GM19328 (cell line): ENCODE results near the gene VWF.

Source experiments
- ATAC-seq: cut with Tn5 transposase; IDR thresholded peaks from one replicate; pipeline ENCODE4 v1.9.1; 2021; ENCODE audit warnings: mild to moderate bottlenecking, moderate library complexity; ENCODE audit not compliant: unreplicated experiment

VWF gene

GRCh38 chr12:5916785-5917290 is 207.6 kb downstream of the VWF start:
- no peak for ATAC-seq

DNA sequence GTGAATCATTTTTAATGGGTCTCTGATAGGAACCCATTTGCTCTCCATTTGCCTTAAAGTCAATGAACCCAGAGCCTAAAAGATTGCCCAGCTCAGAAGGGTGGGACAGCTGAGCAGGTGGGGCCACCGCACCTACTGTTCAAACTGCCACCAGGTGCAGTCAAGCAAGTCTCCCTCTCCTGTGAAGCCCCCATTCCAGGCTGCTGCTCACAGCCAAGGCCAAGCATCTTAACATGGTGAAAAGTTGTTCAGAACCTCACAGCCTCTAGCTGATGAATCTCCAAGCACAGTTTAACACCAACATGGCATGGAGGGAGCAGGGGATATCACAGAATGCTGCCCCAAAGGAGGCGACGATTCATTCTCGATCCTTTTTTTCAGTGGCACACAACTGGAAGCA is 209.0 kb downstream of the VWF start:
- ATAC-seq, result no peak

- no peak for ATAC-seq
Observed at GRCh38 chr12:5914387-5915149, 209.9 kb downstream of the VWF start.

GRCh38 chr12:5913387-5913786 is 211.1 kb downstream of the VWF start:
- ATAC-seq, result no peak

GRCh38 chr12:5912437-5913334 is 211.8 kb downstream of the VWF start:
- ATAC-seq, result no peak

- ATAC-seq, result no peak
Observed at GRCh38 chr12:5912011-5912410, 212.5 kb downstream of the VWF start.

GRCh38 chr12:5910790-5911548 is 213.5 kb downstream of the VWF start:
- ATAC-seq, result no peak

GRCh38 chr12:5909560-5909959 is 214.9 kb downstream of the VWF start:
- ATAC-seq, result no peak

DNA sequence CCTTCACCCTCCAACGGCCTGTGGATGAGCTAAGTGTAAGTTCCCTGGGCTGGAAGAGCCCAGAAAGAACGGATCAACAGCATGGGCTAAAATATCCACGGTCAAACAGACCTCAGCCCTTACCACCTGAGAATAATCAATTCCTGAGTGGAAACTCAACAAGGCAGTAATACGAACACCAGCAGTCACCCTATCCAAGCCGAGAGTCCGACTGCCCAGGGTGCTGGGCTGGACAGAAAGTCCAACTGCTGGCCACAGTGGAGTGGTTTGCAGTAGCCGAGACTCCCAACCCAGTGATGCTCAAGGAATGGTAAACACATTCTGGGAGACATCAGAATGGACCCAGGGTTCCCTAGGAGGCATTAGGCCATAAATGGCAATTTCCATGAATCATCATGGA is 216.2 kb downstream of the VWF start:
- no peak for ATAC-seq

DNA sequence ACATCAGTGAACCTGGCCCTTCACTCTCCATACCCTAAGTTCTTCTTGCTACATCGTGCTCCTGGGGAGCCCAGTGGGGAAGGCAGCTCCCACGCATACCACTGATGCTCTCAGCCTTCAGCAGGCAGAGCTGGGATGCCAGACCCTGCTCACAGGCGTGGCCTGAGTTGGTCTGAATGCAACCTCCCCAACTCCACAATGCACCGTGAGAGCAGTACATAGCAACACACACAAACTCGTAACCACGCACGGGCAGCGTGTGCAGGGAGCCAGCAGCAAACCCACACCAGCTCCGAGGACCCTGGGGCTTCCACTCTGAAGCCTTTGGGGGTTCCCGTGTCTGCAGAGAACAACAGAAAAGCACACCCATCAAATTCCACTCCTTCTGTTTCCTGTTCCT is 216.7 kb downstream of the VWF start:
- ATAC-seq, result no peak

- no peak for ATAC-seq
Observed at GRCh38 chr12:5905757-5906156, 218.7 kb downstream of the VWF start.

DNA sequence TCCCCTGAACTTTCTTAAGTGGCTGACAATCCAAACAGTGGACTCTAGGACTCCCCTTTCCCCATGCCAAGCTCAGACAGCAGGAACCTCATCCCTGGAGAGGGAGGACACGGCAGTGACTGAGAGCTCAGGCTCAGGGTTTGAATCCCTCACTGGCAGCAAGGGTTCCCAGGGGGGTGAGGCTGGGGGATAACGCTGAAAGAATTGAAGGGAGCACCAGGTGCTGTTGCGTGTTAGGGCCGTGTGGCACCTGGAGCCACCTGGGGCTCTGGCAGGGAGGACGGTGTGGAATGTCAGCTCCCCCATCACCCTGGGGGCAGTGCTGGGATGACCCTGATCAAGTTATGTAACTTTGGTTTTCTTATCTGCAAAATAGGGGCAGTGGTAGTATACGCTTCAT is 219.5 kb downstream of the VWF start:
- no peak for ATAC-seq

DNA sequence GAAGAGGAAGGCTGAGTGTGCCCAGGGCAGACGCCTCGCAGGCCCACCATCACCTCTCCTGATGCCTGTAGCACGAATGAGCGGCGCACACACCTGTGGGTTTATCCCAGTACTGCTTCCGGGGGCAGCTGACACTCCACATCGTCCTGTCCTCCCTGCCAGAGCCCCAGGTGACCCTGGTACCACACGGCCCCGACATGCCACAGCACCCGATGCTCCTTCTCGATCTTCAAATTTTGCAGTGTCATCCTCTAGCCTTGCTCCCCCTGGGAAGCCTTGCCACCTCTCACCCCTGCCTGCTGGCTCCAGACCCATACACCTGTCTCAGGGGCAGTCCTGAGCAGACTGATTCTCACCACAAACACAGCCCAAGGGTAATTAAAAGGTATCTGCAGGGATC is 220.0 kb downstream of the VWF start:
- no peak for ATAC-seq

GRCh38 chr12:5902736-5903135 is 221.7 kb downstream of the VWF start:
- no peak for ATAC-seq

DNA sequence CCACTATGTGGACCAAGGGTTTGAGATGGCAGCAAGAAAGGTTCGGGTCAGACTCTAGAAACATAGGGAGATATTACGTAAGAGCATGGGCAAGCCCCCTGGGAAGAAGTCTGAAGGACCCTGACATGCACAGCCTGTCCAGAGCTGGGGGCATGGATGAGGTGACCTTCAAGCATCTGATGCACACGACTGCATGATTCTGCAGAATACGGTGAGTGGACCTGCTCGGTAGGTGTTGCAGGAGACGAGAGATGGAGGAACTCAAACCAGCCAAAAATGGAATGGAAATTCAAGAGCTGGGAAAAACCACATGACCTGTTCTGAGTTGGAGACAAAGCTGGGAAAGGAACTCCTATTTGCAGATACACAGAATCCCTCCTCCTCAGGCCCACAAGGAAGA is 223.1 kb downstream of the VWF start:
- no peak for ATAC-seq

DNA sequence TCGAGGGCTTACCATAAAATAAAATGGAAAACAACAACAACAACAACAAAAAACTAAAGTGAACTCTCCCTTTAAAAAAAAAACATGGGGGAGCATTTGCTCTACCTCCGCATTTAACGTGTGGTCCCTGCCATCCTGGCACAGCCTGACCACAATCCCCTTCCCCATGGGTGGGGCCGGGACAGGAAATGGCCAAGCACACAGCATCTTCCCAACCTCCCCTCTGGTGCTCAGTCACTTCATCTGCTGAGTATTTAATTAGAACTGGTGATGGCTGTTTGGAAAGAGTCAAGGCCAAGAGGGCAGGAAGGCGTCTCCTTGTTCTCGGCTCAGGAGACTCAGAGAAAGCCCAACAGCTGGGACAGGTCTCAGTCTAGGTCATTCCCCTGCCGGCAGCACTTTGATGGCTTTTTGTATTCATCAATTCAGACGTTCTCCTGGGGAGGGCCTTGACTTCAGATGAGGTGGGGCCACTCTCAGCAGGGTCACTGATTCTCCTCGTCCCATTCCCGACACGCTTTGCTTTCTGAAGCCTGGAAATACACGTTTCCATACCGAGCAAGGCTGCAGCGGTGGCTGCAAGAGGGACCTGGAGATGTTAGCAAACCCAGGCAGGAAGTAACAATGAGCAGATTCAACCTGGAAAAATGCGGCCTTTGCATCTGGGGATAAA is 223.8 kb downstream of the VWF start:
- ATAC-seq, result no peak

DNA sequence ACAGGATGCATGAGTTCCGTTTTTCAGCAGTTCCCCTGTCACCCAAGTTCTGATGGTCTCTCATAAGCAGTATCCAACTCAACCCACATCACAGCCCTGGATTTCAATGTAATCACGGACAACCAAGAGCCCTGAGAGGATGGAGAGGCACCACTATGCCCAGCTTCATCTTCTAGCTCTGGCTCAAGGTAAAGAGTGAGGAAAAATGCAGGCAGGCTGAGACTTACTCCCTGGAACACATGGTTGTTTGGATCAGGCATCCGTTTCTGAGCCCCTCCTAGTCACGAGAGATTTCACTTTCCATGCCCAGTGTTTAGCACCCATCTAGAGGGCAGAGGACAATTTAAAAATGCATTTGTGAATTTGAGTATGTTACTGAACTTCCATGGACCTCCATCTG is 224.4 kb downstream of the VWF start:
- no peak for ATAC-seq

DNA sequence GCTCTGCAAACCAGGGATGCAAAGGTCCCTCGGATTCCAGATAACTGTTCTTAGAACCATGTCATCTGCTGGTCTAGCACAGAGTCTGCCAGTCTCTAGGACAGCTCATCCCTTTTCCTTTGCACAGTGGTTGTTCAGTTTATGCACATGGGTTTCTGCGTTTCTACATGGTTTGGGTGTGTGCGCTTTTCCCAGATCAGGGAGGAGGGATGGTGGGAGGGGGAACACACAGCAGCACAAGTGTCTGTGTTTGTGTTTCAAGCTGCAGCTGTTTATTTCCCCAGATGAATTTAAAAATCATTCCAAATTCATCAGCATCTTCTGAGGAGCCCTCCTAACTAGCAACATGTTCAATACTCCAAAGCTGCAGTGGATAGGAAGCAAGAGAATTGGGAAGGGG is 224.8 kb downstream of the VWF start:
- no peak for ATAC-seq

DNA sequence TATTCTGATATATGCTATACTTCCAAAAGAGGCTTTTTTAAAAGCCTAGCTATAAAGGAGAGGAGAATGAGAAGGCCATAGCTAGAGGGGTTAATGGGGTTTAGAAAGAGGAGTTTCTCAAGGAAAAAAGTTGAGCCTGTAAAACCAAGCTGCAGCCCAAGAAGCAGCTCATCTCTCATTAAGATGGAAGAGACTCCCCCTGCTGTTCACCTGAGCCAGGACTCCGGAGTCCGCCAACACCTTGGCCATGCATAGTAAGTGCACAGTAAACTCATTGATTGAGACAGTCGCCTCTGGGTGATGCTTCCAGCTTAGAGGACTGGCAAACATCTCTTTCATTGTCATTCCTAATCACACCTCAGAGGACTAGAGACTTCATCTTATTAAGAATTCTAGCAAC is 225.6 kb downstream of the VWF start:
- ATAC-seq, result no peak
